CD4-positive, alpha-beta T cell (primary cell): Measurements from ENCODE around the gene SFXN3. TPM values are rescaled to one million over a fixed set of nuclear protein-coding genes. Genes with fewer than 3 reads are reported as not detected.

Experiments
- ATAC-seq: fragments of 200-7000 bp; cut with Tn5 transposase; one replicate; pipeline ENCODE4 v1.10.0; 2022; ENCODE audit warnings: mild to moderate bottlenecking; ENCODE audit not compliant: poor library complexity
- CTCF ChIA-PET: fragments of 350-600 bp; sonication (Branson Sonifier 250); formaldehyde crosslinking; loops from one replicate; lab custom pipeline; 2021; ENCODE audit warnings: antibody characterized with exemption, inconsistent platforms; lab: Charles Lee
- POLR2A ChIA-PET: fragments of 350-600 bp; sonication (Branson Sonifier 250); formaldehyde crosslinking; loops from one replicate; lab custom pipeline; 2021; ENCODE audit warnings: antibody characterized with exemption, inconsistent platforms; lab: Charles Lee
- DNase-seq, 14 experiments: peaks; one replicate each; pipeline ENCODE4 v3.0.0-alpha.2; 2013 to 2020; ENCODE audit warnings: mixed read lengths in 2 of 14
- H3K27ac ChIP-seq, 2 donors: one replicate each; pipeline versions ENCODE4 v1.5.1 to v1.7.0; 2013; ENCODE audit warnings: low read length in 2 of 2, low read depth in 1 of 2, mild to moderate bottlenecking in 1 of 2
- H3K27me3 ChIP-seq, 2 experiments: 1 replicate in 1 of 2; 2 replicates in 1 of 2; pipeline versions ENCODE4 v1.6.1 to v1.7.0; 2013; ENCODE audit warnings: low read length in 2 of 2, control low read depth in 1 of 2, mild to moderate bottlenecking in 1 of 2, moderate library complexity in 1 of 2; ENCODE audit not compliant: insufficient read depth in 2 of 2, control insufficient read depth in 1 of 2
- H3K36me3 ChIP-seq: one replicate; pipeline ENCODE4 v1.6.1; 2013; ENCODE audit warnings: low read length, control low read depth; ENCODE audit not compliant: insufficient read depth
- H3K4me1 ChIP-seq: one replicate; pipeline ENCODE4 v1.6.1; 2013; ENCODE audit warnings: low read length, control low read depth; ENCODE audit not compliant: insufficient read depth
- H3K4me3 ChIP-seq: one replicate; pipeline ENCODE4 v1.5.1; 2013; ENCODE audit warnings: mild to moderate bottlenecking, low read length, moderate library complexity
- H3K9me3 ChIP-seq, 2 experiments: 1 replicate in 1 of 2; 2 replicates in 1 of 2; pipeline versions ENCODE4 v1.6.1 to v1.7.0; 2013; ENCODE audit warnings: low read length in 2 of 2, mild to moderate bottlenecking in 2 of 2, control low read depth in 1 of 2, moderate library complexity in 1 of 2; ENCODE audit not compliant: control insufficient read depth in 1 of 2, insufficient read depth in 1 of 2
- H3K27ac Mint-ChIP-seq: one replicate; pipeline ENCODE4 v1.8.0; 2020; ENCODE audit warnings: mixed read lengths
- H3K27me3 Mint-ChIP-seq: one replicate; pipeline ENCODE4 v1.8.0; 2021; ENCODE audit warnings: mixed read lengths
- H3K36me3 Mint-ChIP-seq: one replicate; pipeline ENCODE4 v1.8.0; 2021; ENCODE audit warnings: low read depth, mixed read lengths
- H3K4me1 Mint-ChIP-seq: one replicate; pipeline ENCODE4 v1.8.0; 2021; ENCODE audit warnings: low read depth, mixed read lengths
- H3K4me3 Mint-ChIP-seq: one replicate; pipeline ENCODE4 v1.8.0; 2020; ENCODE audit warnings: mild to moderate bottlenecking, mixed read lengths
- H3K9me3 Mint-ChIP-seq: one replicate; pipeline ENCODE4 v1.8.0; 2020; ENCODE audit warnings: mixed read lengths
- CTCF ChIP-seq: fragments of 200-600 bp; IDR thresholded peaks from one replicate; pipeline ENCODE4 v1.8.0; 2022; ENCODE audit warnings: antibody characterized with exemption, mild to moderate bottlenecking
- intact Hi-C, 2 experiments: fragments of 100-400 bp; cut with DNase I in 1 of 2; cut with micrococcal nuclease in 1 of 2; formaldehyde crosslinking; loops; one replicate each; pipeline versions ENCODE4 v1.15.1 to v1.9.0; 2023 to 2025; cut with DNase I, micrococcal nuclease
- total RNA-seq, 174 experiments: library from RNA in 2 of 174; stranded (reverse) in 2 of 174; gene quantifications; one replicate each; pipeline ENCODE4 v1.2.3 and lab custom pipeline; 2021 to 2026

Gene SFXN3
- total RNA-seq, 2 experiments from 2014 or later: 43.2 to 48.3 TPM

GRCh38 chr10:101055411-101055810 is 24.4 kb downstream of the SFXN3 start:
- Histone ChIP-seq H3K4me3 (no peak overlapping the region), H3K4me1 (peaks cover 11% of the 10 kb centered on the region), H3K9me3 (no peaks in the 10 kb centered on the region), H3K36me3 (no peaks in the 10 kb centered on the region), H3K27me3 (peaks cover 8% of the 10 kb centered on the region in 2 experiments), H3K27ac (no peak overlapping the region)
- Mint-ChIP-seq H3K27ac (no peak overlapping the region), H3K4me1 (peaks cover 11% of the 10 kb centered on the region), H3K27me3 (peaks cover 10% of the 10 kb centered on the region), H3K4me3 (no peak overlapping the region), H3K36me3 (no peaks in the 10 kb centered on the region), H3K9me3 (no peaks in the 10 kb centered on the region)
- DNase-seq: no peak
- POLR2A ChIA-PET: interaction anchor here (0.7 kb wide), 1 partner anchor 12 kb away, joined by 3 read pairs; no protein-coding TSS in a partner anchor
- intact Hi-C loops: no loop called here
- no peak for ATAC-seq
- CTCF ChIA-PET: interaction anchor here (1.2 kb wide), 1 partner anchor 12 kb away, joined by 3 read pairs; no protein-coding TSS in a partner anchor
- TF ChIP-seq CTCF: no peak

GRCh38 chr10:101056365-101057151 is 25.5 kb downstream of the SFXN3 start:
- no peak for ATAC-seq
- ChIA-PET CTCF (no interaction called here), POLR2A (no interaction called here)
- intact Hi-C loops: no loop called here
- no peak overlapping the region for H3K4me3 Mint-ChIP-seq
- Histone ChIP-seq H3K27ac (no peak overlapping the region), H3K4me3 (no peak overlapping the region), H3K9me3 (peaks cover 0 to 4% of the 10 kb centered on the region in 2 experiments), H3K27me3 (no peaks in the 10 kb centered on the region), H3K36me3 (no peaks in the 10 kb centered on the region), H3K4me1 (peaks cover 17% of the 10 kb centered on the region)
- H3K27ac Mint-ChIP-seq: no peak overlapping the region
- H3K4me1 Mint-ChIP-seq: peaks cover 12% of the 10 kb centered on the region
- peaks cover 4% of the 10 kb centered on the region for H3K36me3 Mint-ChIP-seq
- no peaks in the 10 kb centered on the region for H3K9me3 Mint-ChIP-seq
- DNase-seq: no peak
- TF ChIP-seq CTCF: no peak
- no peaks in the 10 kb centered on the region for H3K27me3 Mint-ChIP-seq

DNA sequence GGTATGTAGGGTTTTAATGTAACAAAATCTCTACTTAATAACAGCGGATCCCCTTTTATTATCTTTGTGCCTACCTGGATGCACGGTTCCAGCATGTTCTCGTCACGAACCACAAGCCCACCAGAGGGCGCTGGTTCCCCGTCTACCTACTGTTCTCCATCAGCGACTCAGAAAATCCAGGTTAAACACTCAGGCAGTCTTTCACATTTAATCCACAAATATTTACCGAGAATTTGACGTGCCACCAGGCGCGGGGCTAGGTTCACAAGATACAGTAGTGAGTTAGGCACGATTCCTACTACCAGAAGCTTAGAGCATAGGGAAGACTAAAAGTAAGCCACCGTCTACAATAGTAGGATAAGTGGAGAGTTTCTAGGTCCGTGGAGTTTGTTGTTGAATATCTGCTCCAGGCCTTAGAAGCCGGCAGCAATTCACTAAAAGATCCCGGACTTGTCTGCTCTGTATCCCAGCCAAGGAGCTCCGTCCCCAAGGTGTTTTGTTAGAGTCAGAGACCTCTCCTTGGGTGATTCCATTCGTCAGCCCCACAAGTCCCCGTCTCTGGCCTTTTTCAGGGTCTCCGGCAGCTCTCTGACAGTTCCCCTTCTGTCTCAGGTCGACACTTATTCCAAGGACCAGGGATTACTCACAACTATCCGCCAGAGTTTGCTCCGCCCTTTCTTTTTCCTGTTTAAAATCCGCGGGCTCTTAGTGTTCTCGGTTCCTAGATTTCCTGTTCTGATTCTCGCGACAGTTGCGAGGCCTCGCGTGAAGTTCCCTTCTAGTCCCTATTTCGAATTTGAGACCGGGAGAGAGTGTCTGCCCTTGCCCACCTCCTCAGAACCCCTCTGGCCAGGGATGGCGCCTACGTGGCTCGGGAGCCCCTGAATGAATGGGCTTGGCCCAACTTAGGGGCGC is 29.3 kb downstream of the SFXN3 start:
- H3K4me1 Mint-ChIP-seq: peaks cover 31% of the 10 kb centered on the region
- Histone ChIP-seq H3K27me3 (peaks cover 27% of the 10 kb centered on the region in 2 experiments), H3K9me3 (peaks cover 0 to 8% of the 10 kb centered on the region in 2 experiments), H3K27ac (peak overlapping the region; percentile 88 to 91), H3K4me3 (peak overlapping the region; percentile 85), H3K36me3 (no peaks in the 10 kb centered on the region), H3K4me1 (peaks cover 40% of the 10 kb centered on the region)
- intact Hi-C loops: loop anchor here (1.0 to 10.0 kb wide), 5 partner anchors 8 to 295 kb away; partner anchors contain the start of genes BTRC (in 1 of the 2) and SLF2 (in 1 of the 2)
- DNase-seq: peak; percentile 79 to 95 (median 90)
- peaks cover 4% of the 10 kb centered on the region for H3K36me3 Mint-ChIP-seq
- H3K27ac Mint-ChIP-seq: peak overlapping the region; percentile 81
- ATAC-seq: peak; percentile 70
- ChIA-PET POLR2A (interaction anchor here (0.9 to 2.4 kb wide), 3 partner anchors 17 to 64 kb away, joined by 3 to 21 read pairs (median 15); partner anchors contain the start of genes PDZD7 and SFXN3), CTCF (interaction anchor here (0.8 to 5.6 kb wide), 7 partner anchors 9 to 82 kb away, joined by 3 to 45 read pairs (median 5); no protein-coding TSS in a partner anchor)
- H3K27me3 Mint-ChIP-seq: peaks cover 20% of the 10 kb centered on the region
- no peaks in the 10 kb centered on the region for H3K9me3 Mint-ChIP-seq
- H3K4me3 Mint-ChIP-seq: peak overlapping the region; percentile 95
- peak; percentile 98 for TF ChIP-seq CTCF
